Smooth muscle cell (in vitro differentiated cells): ENCODE data around the gene CRYBG2. TPM values are rescaled to one million over a fixed set of nuclear protein-coding genes. Genes with fewer than 3 reads are reported as not detected.

Experiments
- DNase-seq: peaks from one replicate; lab custom pipeline; 2025; ENCODE audit not compliant: unreplicated experiment; lab: John Stamatoyannopoulos, UW
- H2AFZ ChIP-seq: fragments of 200-600 bp; sonication (generic); 2 replicates; pipeline ENCODE4 v1.6.0; 2016; ENCODE audit warnings: antibody characterized with exemption, low read depth, mild to moderate bottlenecking
- H3F3A ChIP-seq: fragments of 200-600 bp; sonication (generic); 2 replicates; pipeline ENCODE4 v1.6.0; 2017; ENCODE audit warnings: antibody characterized with exemption, low read depth
- H3K27ac ChIP-seq: fragments of 200-600 bp; sonication (generic); 2 replicates; pipeline ENCODE4 v1.5.1; 2016; ENCODE audit warnings: low read depth, mild to moderate bottlenecking
- H3K27me3 ChIP-seq: fragments of 200-600 bp; sonication (generic); 2 replicates; pipeline ENCODE4 v1.6.1; 2016; ENCODE audit warnings: low read depth, mild to moderate bottlenecking
- H3K36me3 ChIP-seq: fragments of 200-600 bp; sonication (generic); 2 replicates; pipeline ENCODE4 v1.5.1; 2016; ENCODE audit warnings: low read depth
- H3K4me1 ChIP-seq: fragments of 200-600 bp; sonication (generic); 2 replicates; pipeline ENCODE4 v1.5.1; 2016; ENCODE audit warnings: low read depth
- H3K4me2 ChIP-seq: fragments of 200-600 bp; sonication (generic); 2 replicates; pipeline ENCODE4 v1.6.0; 2016; ENCODE audit warnings: mild to moderate bottlenecking
- H3K4me3 ChIP-seq: fragments of 200-600 bp; sonication (generic); 2 replicates; pipeline ENCODE4 v1.5.1; 2016; ENCODE audit warnings: mild to moderate bottlenecking
- H3K79me2 ChIP-seq: fragments of 200-600 bp; sonication (generic); 2 replicates; pipeline ENCODE4 v1.6.0; 2016; ENCODE audit warnings: low read depth, mild to moderate bottlenecking
- H3K9ac ChIP-seq: fragments of 200-600 bp; sonication (generic); 2 replicates; pipeline ENCODE4 v1.6.0; 2016; ENCODE audit warnings: low read depth
- H3K9me3 ChIP-seq: fragments of 200-600 bp; sonication (generic); replicated peaks from 2 replicates; pipeline ENCODE4 v1.5.1; 2016; ENCODE audit warnings: low read depth
- H4K20me1 ChIP-seq: fragments of 200-600 bp; sonication (generic); 2 replicates; pipeline ENCODE4 v1.6.0; 2016; ENCODE audit warnings: low read depth
- WGBS: methylation state at CpG from one replicate; pipeline ENCODE4 v1.1.7; 2016; ENCODE audit warnings: low lambda C conversion rate; 5-methylcytosine and 5-hydroxymethylcytosine counted together
- polyA plus RNA-seq: library from polyadenylated mRNA; unstranded; fragments of >200 nt; fragmentation: Nextera tagmentation; extraction: Ambion mirVana; gene quantifications from 2 replicates; pipeline ENCODE4 v1.2.1, GENCODE V29; 2016
- total RNA-seq: library from RNA; depleted of rRNA; stranded (reverse); fragments of >200 nt; gene quantifications from 2 replicates; pipeline ENCODE4 v1.2.3, GENCODE V29; 2014
- TF ChIP-seq, protein P1 (sequence below): fragments of 200-600 bp; sonication (generic); IDR thresholded peaks from 2 replicates; pipeline ENCODE4 v1.5.1; 2017; ENCODE audit warnings: borderline replicate concordance, mild to moderate bottlenecking, antibody characterized with exemption; ENCODE audit not compliant: insufficient read depth, poor library complexity, severe bottlenecking

Gene CRYBG2
- total and polyA plus RNA-seq, 2 experiments from 2014 or later, result 4.1 to 9.5 TPM

DNA sequence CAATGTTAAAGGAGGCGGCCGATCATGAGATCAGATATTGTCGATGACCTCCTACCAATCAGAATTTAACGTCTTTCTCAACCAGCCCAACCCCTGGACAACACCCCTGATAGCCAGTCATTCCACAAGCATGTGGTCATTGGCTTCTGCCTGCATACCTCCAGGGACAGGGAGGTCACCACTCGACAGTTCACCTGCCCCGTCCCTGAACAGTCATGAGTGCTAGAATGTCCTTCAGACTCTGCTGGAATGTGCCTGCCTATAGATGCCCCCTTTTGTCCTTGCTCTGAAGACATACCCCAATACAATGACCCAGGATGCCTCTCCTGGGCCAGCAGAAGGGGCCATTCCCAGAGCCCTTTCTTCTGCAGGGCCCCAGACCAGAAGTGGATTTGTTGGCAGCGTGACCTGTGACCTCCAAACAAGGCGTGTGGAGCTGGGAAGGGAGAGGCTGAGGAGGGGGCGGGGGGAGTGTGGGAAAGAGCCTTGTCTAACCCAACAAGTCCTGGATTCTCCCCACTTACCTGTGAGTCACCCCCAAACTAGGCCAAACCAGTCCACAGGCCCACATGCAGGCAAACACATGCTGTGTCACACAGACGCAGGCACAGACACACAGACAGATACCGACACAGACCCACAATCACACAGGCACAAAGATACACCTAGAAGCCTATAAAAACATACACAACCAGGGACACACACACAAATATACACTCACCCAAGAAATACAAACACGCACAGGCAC, 2.2 kb downstream of the CRYBG2 start:
- H3K9ac ChIP-seq, result peak overlapping the region; percentile 77
- no peaks in the 10 kb centered on the region for H3K36me3 ChIP-seq
- H3K27me3 ChIP-seq, result no peaks in the 10 kb centered on the region
- DNase-seq, result no peak
- H3K4me2 ChIP-seq, result peak overlapping the region; percentile 31
- peaks cover 3% of the 10 kb centered on the region for H3F3A ChIP-seq
- H2AFZ ChIP-seq, result no peak overlapping the region
- peak overlapping the region; percentile 17 for H3K4me3 ChIP-seq
- TF ChIP-seq, protein P1, sequence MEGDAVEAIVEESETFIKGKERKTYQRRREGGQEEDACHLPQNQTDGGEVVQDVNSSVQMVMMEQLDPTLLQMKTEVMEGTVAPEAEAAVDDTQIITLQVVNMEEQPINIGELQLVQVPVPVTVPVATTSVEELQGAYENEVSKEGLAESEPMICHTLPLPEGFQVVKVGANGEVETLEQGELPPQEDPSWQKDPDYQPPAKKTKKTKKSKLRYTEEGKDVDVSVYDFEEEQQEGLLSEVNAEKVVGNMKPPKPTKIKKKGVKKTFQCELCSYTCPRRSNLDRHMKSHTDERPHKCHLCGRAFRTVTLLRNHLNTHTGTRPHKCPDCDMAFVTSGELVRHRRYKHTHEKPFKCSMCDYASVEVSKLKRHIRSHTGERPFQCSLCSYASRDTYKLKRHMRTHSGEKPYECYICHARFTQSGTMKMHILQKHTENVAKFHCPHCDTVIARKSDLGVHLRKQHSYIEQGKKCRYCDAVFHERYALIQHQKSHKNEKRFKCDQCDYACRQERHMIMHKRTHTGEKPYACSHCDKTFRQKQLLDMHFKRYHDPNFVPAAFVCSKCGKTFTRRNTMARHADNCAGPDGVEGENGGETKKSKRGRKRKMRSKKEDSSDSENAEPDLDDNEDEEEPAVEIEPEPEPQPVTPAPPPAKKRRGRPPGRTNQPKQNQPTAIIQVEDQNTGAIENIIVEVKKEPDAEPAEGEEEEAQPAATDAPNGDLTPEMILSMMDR, result no peak
- 62% methylated on average over 12 of the region's 12 CpGs for WGBS
- no peaks in the 10 kb centered on the region for H3K79me2 ChIP-seq
- peak overlapping the region; percentile 84 for H3K27ac ChIP-seq
- H3K4me1 ChIP-seq, result peaks cover 14% of the 10 kb centered on the region
- no peaks in the 10 kb centered on the region for H3K9me3 ChIP-seq
- no peaks in the 10 kb centered on the region for H4K20me1 ChIP-seq

GRCh38 chr1:26350701-26351589, 3.0 kb downstream of the CRYBG2 start:
- peak overlapping the region; percentile 84 for H3K27ac ChIP-seq
- no peaks in the 10 kb centered on the region for H3K79me2 ChIP-seq
- H3K27me3 ChIP-seq, result no peaks in the 10 kb centered on the region
- no peak overlapping the region for H2AFZ ChIP-seq
- H3F3A ChIP-seq, result peaks cover 3% of the 10 kb centered on the region
- H4K20me1 ChIP-seq, result no peaks in the 10 kb centered on the region
- no peak for DNase-seq
- TF ChIP-seq, protein P1, result no peak
- H3K4me3 ChIP-seq, result no peak overlapping the region
- H3K9ac ChIP-seq, result peak overlapping the region; percentile 56
- H3K9me3 ChIP-seq, result no peaks in the 10 kb centered on the region
- H3K4me1 ChIP-seq, result peaks cover 14% of the 10 kb centered on the region
- WGBS, result 75% methylated on average over 9 of the region's 9 CpGs
- H3K4me2 ChIP-seq, result no peak overlapping the region
- no peaks in the 10 kb centered on the region for H3K36me3 ChIP-seq

DNA sequence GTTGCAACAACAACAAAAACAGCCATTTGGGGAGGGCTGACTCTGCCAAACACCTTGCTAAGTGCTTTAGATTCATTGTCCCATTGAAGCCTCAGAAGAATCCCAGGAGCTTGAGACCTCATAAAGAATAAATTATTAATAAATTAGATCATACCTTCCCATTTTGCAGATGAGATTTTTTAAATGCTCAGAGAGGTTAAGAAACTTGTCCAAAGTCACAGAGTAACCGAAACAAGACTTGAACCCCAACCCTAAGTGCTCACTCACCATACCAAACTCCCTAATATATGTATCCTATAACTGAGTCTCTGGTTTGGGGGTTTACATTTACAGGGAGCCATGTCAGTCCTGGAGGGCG, 3.6 kb downstream of the CRYBG2 start:
- H3K27ac ChIP-seq, result peak overlapping the region; percentile 84

More for the DNA sequence above, 3.6 kb downstream of the CRYBG2 start:
- Histone ChIP-seq H3K79me2 (no peaks in the 10 kb centered on the region), H2AFZ (no peak overlapping the region), H3K9me3 (no peaks in the 10 kb centered on the region), H4K20me1 (no peaks in the 10 kb centered on the region), H3K9ac (peak overlapping the region; percentile 56), H3K4me3 (no peak overlapping the region), H3F3A (peaks cover 3% of the 10 kb centered on the region), H3K36me3 (no peaks in the 10 kb centered on the region), H3K4me1 (peaks cover 14% of the 10 kb centered on the region), H3K27me3 (no peaks in the 10 kb centered on the region), H3K4me2 (no peak overlapping the region)
- no peak for DNase-seq
- TF ChIP-seq, protein P1, result no peak
- 92% methylated on average over 2 of the region's 2 CpGs for WGBS
